Tibial artery (tissue), 4 donors: Measurements from ENCODE around the gene ETV5.

Experiments
- DNase-seq, 2 donors: peaks; one replicate each; pipeline ENCODE4 v3.0.0-alpha.2; 2019
- H3K27ac ChIP-seq, 2 donors: fragments of 200-600 bp; sonication (generic) in 1 of 2; 1 replicate in 1 of 2; 2 replicates in 1 of 2; pipeline ENCODE4 v1.5.1; 2018 to 2019; ENCODE audit warnings: mild to moderate bottlenecking in 1 of 2
- H3K27me3 ChIP-seq, 2 donors: fragments of 200-600 bp; sonication (generic) in 1 of 2; one replicate each; pipeline versions ENCODE4 v1.5.1 to v1.6.0; 2016 to 2019
- H3K36me3 ChIP-seq, 3 donors: fragments of 200-600 bp; sonication (generic) in 2 of 3; one replicate each; pipeline ENCODE4 v1.5.1; 2016 to 2019; ENCODE audit warnings: mild to moderate bottlenecking in 2 of 3
- H3K4me1 ChIP-seq, 4 donors: fragments of 200-600 bp; sonication (generic) in 2 of 4; 1 replicate in 3 of 4; 2 replicates in 1 of 4; pipeline ENCODE4 v1.5.1; 2016 to 2019
- H3K4me3 ChIP-seq, 2 donors: fragments of 200-600 bp; sonication (generic) in 1 of 2; 1 replicate in 1 of 2; 2 replicates in 1 of 2; pipeline ENCODE4 v1.5.1; 2018 to 2019; ENCODE audit warnings: mild to moderate bottlenecking in 2 of 2
- H3K9me3 ChIP-seq, 3 donors: fragments of 200-600 bp; sonication (generic) in 1 of 3; one replicate each; pipeline ENCODE4 v1.5.1; 2016 to 2019
- CTCF ChIP-seq, 2 experiments: fragments of 200-600 bp in 1 of 2; fragments of 450-650 bp in 1 of 2; IDR thresholded peaks; one replicate each; pipeline ENCODE4 v1.5.1; 2017 to 2019; ENCODE audit warnings: antibody characterized with exemption in 2 of 2, mild to moderate bottlenecking in 1 of 2, moderate library complexity in 1 of 2
- intact Hi-C: fragments of 100-400 bp; cut with DNase I; formaldehyde crosslinking; loops from one replicate; pipeline ENCODE4 v1.15.0; 2023; ENCODE audit warnings: low total_unique reads

The ETV5 gene

GRCh38 chr3:186088335-186088734 lies 20.6 kb downstream of the ETV5 start:
- intact Hi-C loops = no loop called here

GRCh38 chr3:186084264-186084663 lies 24.6 kb downstream of the ETV5 start:
- Histone ChIP-seq H3K4me1 (no peaks in the 10 kb centered on the region), H3K4me3 (no peak overlapping the region), H3K36me3 (peaks cover 0 to 8% (median 6%) of the 10 kb centered on the region in 3 donors), H3K27me3 (no peaks in the 10 kb centered on the region), H3K27ac (no peak overlapping the region), H3K9me3 (no peaks in the 10 kb centered on the region)
- no peak for DNase-seq
- intact Hi-C loops = loop anchor here (5.0 kb wide), 1 partner anchor 48 kb away; no protein-coding TSS in a partner anchor
- no peak for TF ChIP-seq CTCF (IDR thresholded peaks at IDR 0.05)

More at GRCh38 chr3:186088335-186088734, 20.6 kb downstream of the ETV5 start:
- Histone ChIP-seq H3K27me3 (no peaks in the 10 kb centered on the region), H3K36me3 (no peaks in the 10 kb centered on the region), H3K4me3 (no peak overlapping the region), H3K27ac (no peak overlapping the region), H3K9me3 (no peaks in the 10 kb centered on the region), H3K4me1 (no peaks in the 10 kb centered on the region)
- TF ChIP-seq CTCF (IDR thresholded peaks at IDR 0.05) = no peak
- DNase-seq = no peak

- H3K9me3 ChIP-seq = no peaks in the 10 kb centered on the region
- H3K4me3 ChIP-seq = no peak overlapping the region
- intact Hi-C loops = loop anchor here (5.0 kb wide), 1 partner anchor 49 kb away; no protein-coding TSS in a partner anchor
- H3K4me1 ChIP-seq = no peaks in the 10 kb centered on the region
- DNase-seq = no peak
- no peaks in the 10 kb centered on the region for H3K27me3 ChIP-seq
- TF ChIP-seq CTCF (IDR thresholded peaks at IDR 0.05) = no peak
- no peak overlapping the region for H3K27ac ChIP-seq
- peaks cover 0 to 11% (median 7%) of the 10 kb centered on the region in 3 donors for H3K36me3 ChIP-seq
These were observed 25.1 kb downstream of the ETV5 start for GRCh38 chr3:186083746-186084145.

- intact Hi-C loops = loop anchor here (5.0 kb wide), 1 partner anchor 50 kb away; no protein-coding TSS in a partner anchor
These were observed 26.7 kb downstream of the ETV5 start for GRCh38 chr3:186082150-186082549.

GRCh38 chr3:186081678-186082077 lies 27.2 kb downstream of the ETV5 start:
- H3K9me3 ChIP-seq = no peaks in the 10 kb centered on the region

More at GRCh38 chr3:186082150-186082549, 26.7 kb downstream of the ETV5 start:
- Histone ChIP-seq H3K4me1 (no peaks in the 10 kb centered on the region), H3K36me3 (peaks cover 0 to 11% (median 7%) of the 10 kb centered on the region in 3 donors), H3K27me3 (no peaks in the 10 kb centered on the region), H3K9me3 (no peaks in the 10 kb centered on the region), H3K27ac (no peak overlapping the region), H3K4me3 (no peak overlapping the region)
- TF ChIP-seq CTCF (IDR thresholded peaks at IDR 0.05) = no peak
- DNase-seq = no peak

More at GRCh38 chr3:186081678-186082077, 27.2 kb downstream of the ETV5 start:
- no peak for DNase-seq
- Histone ChIP-seq H3K4me1 (no peaks in the 10 kb centered on the region), H3K27me3 (no peaks in the 10 kb centered on the region), H3K4me3 (no peak overlapping the region), H3K36me3 (peaks cover 0 to 11% (median 7%) of the 10 kb centered on the region in 3 donors), H3K27ac (no peak overlapping the region)
- intact Hi-C loops = loop anchor here (5.0 kb wide), 1 partner anchor 51 kb away; no protein-coding TSS in a partner anchor
- TF ChIP-seq CTCF (IDR thresholded peaks at IDR 0.05) = no peak
